Ascending aorta (tissue), 2 donors: Measurements from ENCODE around the gene HOXD3. TPM values are rescaled to one million over a fixed set of nuclear protein-coding genes. Genes with fewer than 3 reads are reported as not detected.

Experiments used
- DNase-seq, 2 donors: peaks; one replicate each; pipeline ENCODE4 v3.0.0-alpha.2; 2019; ENCODE audit warnings: low spot score in 2 of 2
- H3K27ac ChIP-seq, 2 donors: fragments of 200-600 bp; sonication (generic); one replicate each; pipeline ENCODE4 v1.5.1; 2016 to 2017; ENCODE audit warnings: mild to moderate bottlenecking in 1 of 2
- H3K27me3 ChIP-seq: fragments of 200-600 bp; sonication (generic); one replicate; pipeline ENCODE4 v1.5.1; 2017
- H3K36me3 ChIP-seq, 2 donors: fragments of 200-600 bp; sonication (generic); one replicate each; pipeline ENCODE4 v1.5.1; 2016
- H3K4me1 ChIP-seq, 2 donors: fragments of 200-600 bp; sonication (generic); one replicate each; pipeline ENCODE4 v1.5.1; 2016 to 2017; ENCODE audit warnings: mild to moderate bottlenecking in 1 of 2
- H3K4me3 ChIP-seq, 2 donors: fragments of 200-600 bp; sonication (generic); one replicate each; pipeline ENCODE4 v1.5.1; 2016 to 2017; ENCODE audit warnings: mild to moderate bottlenecking in 1 of 2
- H3K9me3 ChIP-seq, 2 donors: fragments of 200-600 bp; sonication (generic); one replicate each; pipeline ENCODE4 v1.5.1; 2016
- intact Hi-C: fragments of 100-400 bp; cut with DNase I; formaldehyde crosslinking; loops from one replicate; pipeline ENCODE4 v1.15.1; 2023
- total RNA-seq: library from RNA; depleted of rRNA; stranded (reverse); fragments of >200 nt; gene quantifications from one replicate; pipeline ENCODE4 v1.1.0, GENCODE V29; 2016
- TF ChIP-seq, protein P1 (sequence below), 3 experiments: fragments of 200-600 bp in 2 of 3; fragments of 450-650 bp in 1 of 3; sonication (generic) in 2 of 3; IDR thresholded peaks; one replicate each; pipeline ENCODE4 v1.5.1; 2016 to 2019; ENCODE audit warnings: antibody characterized with exemption in 3 of 3, mild to moderate bottlenecking in 1 of 3, moderate library complexity in 1 of 3

Gene HOXD3
- total RNA-seq, 1 donor from 2014 or later = 8.6 TPM

DNA sequence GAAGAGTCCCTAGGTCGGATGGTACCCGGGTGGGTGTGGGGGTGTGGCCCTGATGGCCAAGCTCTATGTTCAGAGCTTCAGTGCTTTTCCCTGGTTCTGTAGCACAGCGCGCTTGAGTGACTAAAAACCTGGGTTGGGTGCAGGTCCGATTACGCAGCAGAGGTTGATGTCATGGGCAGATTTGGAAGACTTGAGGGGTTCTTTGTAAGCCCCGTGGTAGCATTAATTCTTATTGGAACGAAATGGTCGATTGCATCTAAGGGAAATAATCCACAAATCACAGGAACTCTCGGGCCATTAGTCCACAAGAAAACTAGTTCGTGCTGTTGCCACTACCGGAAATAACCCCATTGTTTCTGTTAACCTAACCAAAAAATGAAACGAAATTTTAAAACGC, 18.6 kb upstream of the HOXD3 start:
- Histone ChIP-seq H3K27ac (peak overlapping the region; percentile 29 to 44), H3K27me3 (no peaks in the 10 kb centered on the region), H3K36me3 (no peaks in the 10 kb centered on the region), H3K4me1 (peaks cover 0 to 14% of the 10 kb centered on the region in 2 donors), H3K9me3 (no peaks in the 10 kb centered on the region), H3K4me3 (no peak overlapping the region)
- TF ChIP-seq, protein P1, sequence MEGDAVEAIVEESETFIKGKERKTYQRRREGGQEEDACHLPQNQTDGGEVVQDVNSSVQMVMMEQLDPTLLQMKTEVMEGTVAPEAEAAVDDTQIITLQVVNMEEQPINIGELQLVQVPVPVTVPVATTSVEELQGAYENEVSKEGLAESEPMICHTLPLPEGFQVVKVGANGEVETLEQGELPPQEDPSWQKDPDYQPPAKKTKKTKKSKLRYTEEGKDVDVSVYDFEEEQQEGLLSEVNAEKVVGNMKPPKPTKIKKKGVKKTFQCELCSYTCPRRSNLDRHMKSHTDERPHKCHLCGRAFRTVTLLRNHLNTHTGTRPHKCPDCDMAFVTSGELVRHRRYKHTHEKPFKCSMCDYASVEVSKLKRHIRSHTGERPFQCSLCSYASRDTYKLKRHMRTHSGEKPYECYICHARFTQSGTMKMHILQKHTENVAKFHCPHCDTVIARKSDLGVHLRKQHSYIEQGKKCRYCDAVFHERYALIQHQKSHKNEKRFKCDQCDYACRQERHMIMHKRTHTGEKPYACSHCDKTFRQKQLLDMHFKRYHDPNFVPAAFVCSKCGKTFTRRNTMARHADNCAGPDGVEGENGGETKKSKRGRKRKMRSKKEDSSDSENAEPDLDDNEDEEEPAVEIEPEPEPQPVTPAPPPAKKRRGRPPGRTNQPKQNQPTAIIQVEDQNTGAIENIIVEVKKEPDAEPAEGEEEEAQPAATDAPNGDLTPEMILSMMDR (IDR thresholded peaks at IDR 0.05) = no peak
- peak in 1 of 2 donors; percentile 55 for DNase-seq
- intact Hi-C loops = loop anchor here (5.0 kb wide), 2 partner anchors 129 to 254 kb away; partner anchors contain the start of gene MTX2

DNA sequence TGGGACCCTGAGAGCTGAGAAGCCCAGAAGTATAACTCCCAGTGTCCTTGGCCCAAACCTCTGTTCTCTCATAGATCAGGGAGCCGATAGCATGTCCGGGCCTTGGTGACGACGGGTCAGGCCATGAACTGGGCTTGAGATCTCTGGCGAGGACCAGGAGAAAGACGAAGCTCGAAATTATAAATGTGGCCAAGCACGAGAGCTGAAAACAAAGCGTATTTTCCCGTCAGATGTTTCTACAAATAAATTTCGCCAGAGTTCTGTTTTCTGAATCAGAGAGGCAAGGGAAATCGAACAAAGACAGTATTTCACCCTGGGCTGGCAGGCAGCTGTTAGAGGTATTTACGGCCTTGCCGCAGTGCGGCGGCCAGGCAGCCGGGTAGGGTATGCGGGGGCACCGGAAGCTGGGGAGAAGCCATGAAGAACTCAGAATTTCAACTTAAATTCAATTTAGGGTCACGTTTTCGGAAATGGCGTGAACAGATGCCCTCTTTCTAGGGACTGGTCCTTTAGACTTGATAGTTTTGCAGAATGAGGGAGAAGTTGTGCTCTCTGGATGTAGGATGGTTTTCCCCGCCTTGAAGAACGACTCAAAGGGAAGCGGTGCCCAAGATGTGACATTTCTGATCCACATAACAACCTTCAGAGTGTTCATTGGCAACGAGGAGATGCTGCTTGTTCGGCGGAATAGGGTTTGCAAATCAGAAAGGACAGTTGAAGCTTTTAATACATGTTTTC, 18.0 kb upstream of the HOXD3 start:
- Histone ChIP-seq H3K27me3 (no peaks in the 10 kb centered on the region), H3K36me3 (no peaks in the 10 kb centered on the region), H3K4me1 (peaks cover 0 to 14% of the 10 kb centered on the region in 2 donors), H3K9me3 (no peaks in the 10 kb centered on the region), H3K4me3 (peak overlapping the region; percentile 58 to 64), H3K27ac (peak overlapping the region; percentile 44 to 56)
- TF ChIP-seq, protein P1 (IDR thresholded peaks at IDR 0.05) = no peak
- intact Hi-C loops = loop anchor here (5.0 kb wide), 2 partner anchors 128 to 253 kb away; partner anchors contain the start of gene MTX2
- peak in 1 of 2 donors; percentile 58 for DNase-seq

DNA sequence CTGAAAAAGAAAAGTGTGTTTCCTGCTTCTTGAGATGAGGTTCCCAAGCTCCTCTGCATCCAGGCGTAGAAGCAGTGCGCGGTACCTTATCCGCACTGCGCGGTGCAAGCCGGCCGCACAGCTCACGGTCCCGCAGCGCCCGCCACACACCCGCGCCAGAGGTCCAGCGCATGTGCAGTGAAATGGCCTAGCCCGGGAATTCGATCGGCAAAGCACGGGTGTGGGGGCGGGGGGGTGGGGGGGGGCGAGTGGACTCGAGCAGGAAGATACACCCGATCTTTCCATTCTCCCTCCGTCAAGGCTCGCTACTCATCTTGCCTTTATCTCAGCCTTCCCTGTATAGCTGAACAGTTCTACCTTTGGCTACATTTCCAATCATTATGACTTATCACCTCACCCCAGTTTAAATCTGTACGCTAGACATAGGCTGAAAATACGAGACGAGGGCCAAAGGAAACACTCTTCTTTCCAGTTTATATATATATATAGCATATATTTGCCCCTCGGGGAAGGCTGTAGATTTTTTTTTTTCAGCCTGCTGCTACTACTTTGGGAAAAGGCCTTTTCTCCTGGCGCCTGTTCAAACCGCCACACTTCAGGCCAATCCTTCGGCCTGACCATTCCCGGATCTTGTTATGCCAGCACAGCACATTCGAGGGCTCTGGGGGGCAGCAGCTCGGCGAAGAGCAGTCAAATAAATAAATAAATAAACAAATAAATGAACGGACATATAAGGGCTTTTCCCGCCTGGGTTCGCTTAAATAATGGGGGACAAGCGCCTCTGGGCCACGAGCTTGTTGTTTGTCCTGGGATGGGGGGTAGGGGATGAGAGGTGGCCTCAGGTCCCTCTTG, 17.2 kb upstream of the HOXD3 start:
- H3K27me3 ChIP-seq = no peaks in the 10 kb centered on the region
- peak in 1 of 2 donors; percentile 70 for DNase-seq
- peak overlapping the region; percentile 58 to 64 for H3K4me3 ChIP-seq
- H3K9me3 ChIP-seq = no peaks in the 10 kb centered on the region
- H3K27ac ChIP-seq = peak overlapping the region; percentile 44 to 56
- H3K4me1 ChIP-seq = peaks cover 0 to 14% of the 10 kb centered on the region in 2 donors
- H3K36me3 ChIP-seq = peaks cover 0 to 3% of the 10 kb centered on the region in 2 donors
- TF ChIP-seq, protein P1 (IDR thresholded peaks at IDR 0.05) = no peak
- intact Hi-C loops = loop anchor here (1.0 to 5.0 kb wide), 6 partner anchors 47 to 498 kb away; partner anchors contain the start of genes HOXD1 and MTX2

DNA sequence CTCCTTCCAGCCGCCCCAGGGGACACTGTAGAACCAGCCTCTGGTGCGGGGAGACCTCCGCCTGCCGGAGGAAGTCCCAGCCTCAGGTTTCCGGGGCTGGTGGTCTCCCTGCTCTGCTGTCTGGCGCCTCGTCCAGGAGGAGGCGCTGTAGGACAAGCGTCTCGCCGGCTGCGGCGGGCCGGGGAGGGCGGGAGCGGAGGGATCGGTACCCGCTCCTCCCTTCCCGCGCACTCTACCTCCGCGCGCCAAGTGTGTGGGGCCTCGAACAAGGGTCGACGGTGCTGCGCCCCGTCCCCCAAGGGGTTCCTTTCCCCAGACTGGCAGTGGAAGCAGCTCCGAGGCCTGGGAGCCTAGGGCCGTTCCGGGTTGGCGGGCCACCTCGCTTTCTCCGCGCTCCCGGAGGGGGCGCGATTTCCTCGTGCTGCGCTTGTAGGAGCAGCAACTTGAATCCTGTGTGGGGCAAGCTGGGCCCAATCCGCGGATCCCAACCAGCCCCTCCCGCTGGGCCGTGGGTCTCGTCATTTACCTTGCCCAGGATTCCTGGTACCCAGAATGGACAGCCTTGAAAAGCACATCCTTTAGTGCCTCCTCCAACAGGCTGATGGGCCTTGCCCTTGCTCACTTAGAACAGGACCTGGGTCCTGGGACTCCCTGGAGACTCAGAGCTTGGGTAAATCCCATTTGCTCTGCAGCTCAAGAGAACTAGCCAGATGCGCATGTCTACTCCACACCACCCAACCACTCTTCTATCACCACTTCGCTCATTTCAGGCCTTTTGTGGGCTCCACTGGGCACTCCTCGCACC, 16.4 kb upstream of the HOXD3 start:
- no peaks in the 10 kb centered on the region for H3K9me3 ChIP-seq
- H3K4me1 ChIP-seq = peaks cover 0 to 8% of the 10 kb centered on the region in 2 donors
- TF ChIP-seq, protein P1 (IDR thresholded peaks at IDR 0.05) = peak; percentile 93 to 98 (median 96)
- peak in 1 of 2 donors; percentile 85 for DNase-seq
- no peaks in the 10 kb centered on the region for H3K27me3 ChIP-seq
- intact Hi-C loops = loop anchor here (1.0 to 5.0 kb wide), 4 partner anchors 47 to 498 kb away; partner anchors contain the start of gene HOXD1
- peak overlapping the region; percentile 44 to 56 for H3K27ac ChIP-seq
- peaks cover 0 to 3% of the 10 kb centered on the region in 2 donors for H3K36me3 ChIP-seq
- H3K4me3 ChIP-seq = peak overlapping the region; percentile 58 to 64

DNA sequence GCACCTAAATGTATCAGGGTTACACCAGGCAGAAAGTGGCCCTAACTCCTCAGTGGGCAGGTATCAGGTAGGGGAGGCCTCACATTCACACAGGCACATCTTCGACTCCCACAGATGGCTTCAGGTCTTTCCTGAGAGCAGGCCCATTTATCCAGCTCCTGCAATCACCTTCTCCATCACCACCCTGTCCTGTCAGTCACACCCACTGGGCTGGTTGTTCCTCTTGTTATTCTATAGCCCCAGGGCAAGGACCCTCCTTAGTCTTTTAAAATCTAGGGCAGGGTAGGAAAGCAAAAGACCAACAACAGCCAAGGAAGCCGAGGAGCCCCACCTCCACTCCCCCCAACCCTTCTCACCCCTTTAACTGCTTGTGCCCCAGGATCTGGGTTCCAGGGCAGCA, 14.8 kb upstream of the HOXD3 start:
- peak in 1 of 2 donors; percentile 34 for DNase-seq

More for the DNA sequence above, 14.8 kb upstream of the HOXD3 start:
- TF ChIP-seq, protein P1 (IDR thresholded peaks at IDR 0.05) = no peak
- no peak overlapping the region for H3K4me3 ChIP-seq
- H3K27ac ChIP-seq = no peak overlapping the region
- H3K36me3 ChIP-seq = peaks cover 0 to 3% of the 10 kb centered on the region in 2 donors
- no peaks in the 10 kb centered on the region for H3K27me3 ChIP-seq
- peaks cover 0 to 6% of the 10 kb centered on the region in 2 donors for H3K4me1 ChIP-seq
- intact Hi-C loops = loop anchor here (5.0 kb wide), 1 partner anchor 45 kb away; the partner anchor contains the start of gene HOXD1
- H3K9me3 ChIP-seq = no peaks in the 10 kb centered on the region
